ENCODE measurements around the gene DRD2.

The DRD2 gene

DNA sequence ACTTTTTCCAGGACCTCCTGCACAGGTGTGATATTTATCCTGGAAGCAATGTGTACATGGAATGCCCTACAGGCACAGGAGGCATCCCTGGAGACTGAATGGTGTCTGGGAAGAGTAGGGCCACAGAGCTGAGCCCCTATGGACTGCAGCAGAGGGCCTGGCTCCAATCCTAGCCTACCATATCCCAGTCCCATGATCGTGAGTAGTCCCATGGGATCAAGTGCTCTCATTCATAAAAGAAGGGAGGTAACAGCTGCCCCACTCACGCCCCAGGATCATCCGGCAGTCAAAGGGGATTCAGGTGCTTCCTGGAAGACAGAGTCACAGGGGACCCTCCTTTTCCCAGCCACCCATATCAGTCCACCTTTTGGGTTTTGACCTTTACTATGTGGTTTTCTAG lies 63.7 kb downstream of the DRD2 start:
- FAIRE-seq (no peak), DNase-seq (ENCODE audit: insufficient read length, low spot score) (no peak)
- TF ChIP-seq, protein P1, sequence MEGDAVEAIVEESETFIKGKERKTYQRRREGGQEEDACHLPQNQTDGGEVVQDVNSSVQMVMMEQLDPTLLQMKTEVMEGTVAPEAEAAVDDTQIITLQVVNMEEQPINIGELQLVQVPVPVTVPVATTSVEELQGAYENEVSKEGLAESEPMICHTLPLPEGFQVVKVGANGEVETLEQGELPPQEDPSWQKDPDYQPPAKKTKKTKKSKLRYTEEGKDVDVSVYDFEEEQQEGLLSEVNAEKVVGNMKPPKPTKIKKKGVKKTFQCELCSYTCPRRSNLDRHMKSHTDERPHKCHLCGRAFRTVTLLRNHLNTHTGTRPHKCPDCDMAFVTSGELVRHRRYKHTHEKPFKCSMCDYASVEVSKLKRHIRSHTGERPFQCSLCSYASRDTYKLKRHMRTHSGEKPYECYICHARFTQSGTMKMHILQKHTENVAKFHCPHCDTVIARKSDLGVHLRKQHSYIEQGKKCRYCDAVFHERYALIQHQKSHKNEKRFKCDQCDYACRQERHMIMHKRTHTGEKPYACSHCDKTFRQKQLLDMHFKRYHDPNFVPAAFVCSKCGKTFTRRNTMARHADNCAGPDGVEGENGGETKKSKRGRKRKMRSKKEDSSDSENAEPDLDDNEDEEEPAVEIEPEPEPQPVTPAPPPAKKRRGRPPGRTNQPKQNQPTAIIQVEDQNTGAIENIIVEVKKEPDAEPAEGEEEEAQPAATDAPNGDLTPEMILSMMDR (IDR thresholded peaks at IDR 0.05; ENCODE audit: insufficient read depth, missing control alignments), result no peak

DNA sequence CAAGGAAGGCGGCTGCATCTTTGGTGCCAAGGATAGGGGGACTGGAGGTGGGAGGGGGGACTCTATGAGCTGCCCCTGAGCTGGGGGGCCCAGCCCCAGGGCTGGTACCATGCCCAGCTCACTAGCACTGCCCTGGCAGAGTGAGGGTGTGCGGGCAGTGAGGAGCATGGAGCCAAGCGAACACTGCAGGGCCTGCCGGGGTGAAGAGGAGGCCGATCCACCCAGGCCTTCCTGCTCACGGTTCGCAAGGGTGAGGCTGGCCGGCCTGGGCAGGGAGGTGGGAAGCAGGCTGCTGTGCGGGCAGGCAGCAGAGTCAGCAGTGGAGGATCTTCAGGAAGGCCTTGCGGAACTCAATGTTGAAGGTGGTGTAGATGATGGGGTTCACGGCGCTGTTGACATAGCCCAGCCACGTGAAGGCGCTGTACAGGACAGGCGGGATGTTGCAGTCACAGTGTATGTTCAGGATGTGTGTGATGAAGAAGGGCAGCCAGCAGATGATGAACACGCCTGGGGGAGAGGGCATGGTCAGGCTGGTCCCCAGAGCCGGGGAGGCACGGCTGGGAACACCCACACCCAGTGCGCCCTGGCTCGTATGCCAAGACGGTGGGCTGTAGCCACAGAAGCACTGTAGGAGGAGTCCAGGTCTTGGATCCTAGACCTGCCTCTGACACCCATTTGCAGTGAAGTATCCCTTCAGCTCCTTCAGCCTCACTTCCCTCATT lies 64.6 kb downstream of the DRD2 start:
- DNase-seq (ENCODE audit: insufficient read length, low spot score) (no peak), FAIRE-seq (no peak)
- TF ChIP-seq, protein P1 (IDR thresholded peaks at IDR 0.05; ENCODE audit: insufficient read depth, missing control alignments), result no peak

DNA sequence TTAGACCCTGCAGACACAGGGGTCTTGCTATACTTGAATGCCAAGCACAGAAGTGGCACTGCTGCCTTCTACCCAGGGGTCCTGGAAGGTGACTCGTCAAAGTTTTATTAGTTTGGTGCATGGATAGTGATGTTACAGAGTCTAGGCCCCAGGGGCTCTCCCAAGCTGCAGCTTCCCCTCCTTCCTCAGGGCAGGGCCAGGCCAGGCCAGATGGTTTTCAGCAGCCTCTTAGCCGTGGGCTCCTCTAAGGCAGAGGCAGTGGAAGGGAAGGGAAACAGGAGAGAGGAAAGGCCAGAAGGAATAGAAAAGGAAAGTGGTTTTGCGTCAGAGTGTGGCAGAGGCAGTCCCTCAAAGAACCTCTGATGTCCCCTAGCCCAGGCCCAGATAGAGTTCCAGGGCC lies 65.7 kb downstream of the DRD2 start:
- DNase-seq (ENCODE audit: insufficient read length, low spot score) (no peak), FAIRE-seq (no peak)
- TF ChIP-seq, protein P1 (IDR thresholded peaks at IDR 0.05; ENCODE audit: insufficient read depth, missing control alignments), result no peak

DNA sequence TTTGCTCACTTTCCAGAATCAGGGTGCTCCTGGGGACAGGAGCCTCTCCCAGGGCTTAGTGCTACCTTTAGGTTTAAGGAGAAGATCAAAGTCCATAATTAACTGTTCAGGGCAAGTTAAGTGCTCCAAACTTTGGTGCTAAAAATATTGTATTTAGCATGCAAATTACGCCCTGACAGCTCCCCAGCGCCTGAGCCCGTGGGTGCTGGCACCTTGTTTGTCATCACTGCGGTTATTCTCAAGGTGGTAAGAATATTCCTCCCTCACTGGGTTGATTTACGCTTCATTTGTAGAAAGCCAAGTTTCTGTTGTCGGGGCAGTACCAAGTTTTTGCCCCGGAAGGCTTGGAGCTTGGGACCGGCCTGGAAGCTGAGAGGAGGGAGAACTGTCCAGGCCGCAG lies 66.3 kb downstream of the DRD2 start:
- FAIRE-seq (no peak), DNase-seq (ENCODE audit: insufficient read length, low spot score) (no peak)
- TF ChIP-seq, protein P1 (IDR thresholded peaks at IDR 0.05; ENCODE audit: insufficient read depth, missing control alignments), result no peak

DNA sequence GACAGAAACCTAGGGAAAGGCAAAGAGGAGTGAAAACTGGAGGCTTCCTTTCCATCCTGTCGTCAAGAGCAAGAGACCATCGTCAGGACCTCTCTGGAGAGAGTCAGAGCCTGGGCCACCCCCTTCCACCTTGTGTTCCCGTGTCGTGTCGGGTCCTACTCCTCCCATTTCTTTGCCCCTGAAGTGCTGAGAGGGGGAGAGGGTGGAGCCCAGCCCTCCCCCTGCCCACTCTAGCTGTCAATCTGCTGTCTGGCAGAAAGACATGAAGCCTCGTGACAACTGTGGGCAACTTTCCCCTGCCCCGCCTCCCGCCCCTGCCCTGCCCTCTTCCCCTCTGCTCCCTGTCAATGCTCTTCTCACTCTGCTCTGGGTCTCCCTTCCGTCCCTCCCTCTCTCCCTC lies 67.0 kb downstream of the DRD2 start:
- FAIRE-seq (no peak), DNase-seq (ENCODE audit: insufficient read length, low spot score) (no peak)
- TF ChIP-seq, protein P1 (IDR thresholded peaks at IDR 0.05; ENCODE audit: insufficient read depth, missing control alignments), result no peak

DNA sequence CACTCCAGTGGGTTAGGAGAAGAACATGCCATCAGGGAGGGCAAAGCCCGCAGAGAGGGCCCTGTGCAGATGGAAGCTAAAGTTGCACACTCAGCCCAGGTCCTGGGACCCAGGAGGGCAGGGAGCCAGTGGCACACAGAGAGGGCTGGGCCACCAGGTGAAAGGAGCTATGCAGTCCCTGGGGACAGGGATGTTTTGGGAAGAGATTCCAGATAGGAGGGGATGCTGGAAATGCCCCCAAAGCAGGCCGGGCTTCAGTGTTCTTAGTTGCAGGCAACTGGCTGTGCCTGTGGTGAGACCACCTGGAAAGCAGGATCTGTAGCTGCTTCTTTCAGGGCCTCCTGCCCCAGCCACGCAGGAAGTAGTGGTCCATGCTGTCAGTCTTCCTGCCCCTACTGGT lies 68.0 kb downstream of the DRD2 start:
- FAIRE-seq (no peak), DNase-seq (ENCODE audit: insufficient read length, low spot score) (no peak)
- TF ChIP-seq, protein P1 (IDR thresholded peaks at IDR 0.05; ENCODE audit: insufficient read depth, missing control alignments), result no peak

DNA sequence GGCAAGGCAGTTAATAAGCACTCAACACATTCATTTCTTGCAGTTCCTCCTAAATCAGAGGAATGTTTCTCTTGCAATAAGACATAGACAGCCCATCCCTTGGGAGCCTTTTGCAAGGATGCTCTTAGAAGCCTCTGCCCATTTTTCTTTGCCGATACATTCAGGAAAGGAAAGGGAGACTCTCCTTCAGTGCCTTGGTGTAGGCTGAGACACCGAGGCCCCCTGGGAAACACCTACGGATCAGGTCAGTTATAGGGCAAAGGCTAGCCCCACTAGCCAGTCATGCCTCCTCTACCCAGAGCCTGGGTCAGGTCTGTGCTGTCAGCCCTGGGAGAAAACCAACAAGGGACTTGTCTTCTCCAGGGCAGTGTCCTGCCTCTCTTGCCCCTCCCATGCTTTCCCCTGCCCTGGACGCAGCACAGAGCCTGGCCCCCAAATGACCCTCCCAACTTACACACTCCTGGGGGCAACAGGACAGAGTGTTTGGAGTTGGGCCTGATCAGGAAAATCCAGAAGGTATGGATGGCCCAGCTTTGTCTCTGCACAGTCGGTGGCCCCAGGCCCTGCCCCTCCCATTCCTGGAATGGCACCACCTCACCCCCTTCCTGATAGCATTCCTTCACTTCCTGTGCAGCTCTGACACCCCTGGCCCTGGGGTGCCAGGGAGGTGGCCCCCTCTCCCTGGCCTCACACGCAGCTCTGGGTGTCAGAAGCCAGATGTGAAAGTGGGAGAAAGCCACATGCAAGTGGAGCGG lies 69.3 kb downstream of the DRD2 start:
- TF ChIP-seq, protein P1 (IDR thresholded peaks at IDR 0.05; ENCODE audit: insufficient read depth, missing control alignments), result no peak
- no peak for FAIRE-seq
- no peak for DNase-seq (ENCODE audit: insufficient read length, low spot score)

Measured in D721Med (cell line).